Nephron progenitor cell (in vitro differentiated cells): ENCODE results near the gene MTG2.
A peak's percentile ranks its signal among the peaks of the same experiment; 100 is the strongest.

ENCODE experiments used
- DNase-seq: peaks from one replicate; pipeline ENCODE4 v3.0.0; 2021
- H3K27ac Mint-ChIP-seq: 2 replicates; pipeline ENCODE4 v1.8.0; 2021; ENCODE audit warnings: mild to moderate bottlenecking, moderate library complexity, mixed read lengths
- H3K27me3 Mint-ChIP-seq: 2 replicates; pipeline ENCODE4 v1.8.0; 2021; ENCODE audit warnings: mild to moderate bottlenecking, low read depth, mixed read lengths; ENCODE audit not compliant: poor library complexity
- H3K36me3 Mint-ChIP-seq: 2 replicates; pipeline ENCODE4 v1.8.0; 2021; ENCODE audit warnings: low read depth, mixed read lengths
- H3K4me1 Mint-ChIP-seq: 2 replicates; pipeline ENCODE4 v1.8.0; 2021; ENCODE audit warnings: mixed read lengths
- H3K4me3 Mint-ChIP-seq: 2 replicates; pipeline ENCODE4 v1.8.0; 2021; ENCODE audit warnings: mild to moderate bottlenecking, moderate library complexity, mixed read lengths
- H3K9me3 Mint-ChIP-seq: 2 replicates; pipeline ENCODE4 v1.8.0; 2021; ENCODE audit warnings: mild to moderate bottlenecking, moderate library complexity, mixed read lengths
- CTCF ChIP-seq: fragments of 200-600 bp; sonication (generic); IDR thresholded peaks from 2 replicates; pipeline ENCODE4 v1.5.0; 2021; ENCODE audit warnings: antibody characterized with exemption

The MTG2 gene

GRCh38 chr20:62148908-62149314 lies 33.9 kb upstream of the MTG2 start:
- no peak for TF ChIP-seq CTCF
- peaks cover 2% of the 10 kb centered on the region for H3K27me3 Mint-ChIP-seq
- peaks cover 38% of the 10 kb centered on the region for H3K4me1 Mint-ChIP-seq
- H3K4me3 Mint-ChIP-seq: no peak overlapping the region
- no peak for DNase-seq
- peaks cover 51% of the 10 kb centered on the region for H3K36me3 Mint-ChIP-seq
- H3K27ac Mint-ChIP-seq: no peak overlapping the region
- peaks cover 21% of the 10 kb centered on the region for H3K9me3 Mint-ChIP-seq

GRCh38 chr20:62149532-62150309 lies 33.1 kb upstream of the MTG2 start:
- DNase-seq: no peak
- Mint-ChIP-seq H3K4me3 (no peak overlapping the region), H3K36me3 (peaks cover 59% of the 10 kb centered on the region), H3K4me1 (peaks cover 34% of the 10 kb centered on the region), H3K27ac (peak overlapping the region; percentile 90), H3K9me3 (peaks cover 22% of the 10 kb centered on the region), H3K27me3 (peaks cover 6% of the 10 kb centered on the region)
- no peak for TF ChIP-seq CTCF

GRCh38 chr20:62150310-62150575 lies 32.6 kb upstream of the MTG2 start:
- Mint-ChIP-seq H3K4me1 (peaks cover 31% of the 10 kb centered on the region), H3K27ac (peak overlapping the region; percentile 36), H3K36me3 (peaks cover 64% of the 10 kb centered on the region), H3K27me3 (peaks cover 9% of the 10 kb centered on the region), H3K4me3 (no peak overlapping the region), H3K9me3 (peaks cover 22% of the 10 kb centered on the region)
- DNase-seq: no peak
- TF ChIP-seq CTCF: no peak

GRCh38 chr20:62151225-62151624 lies 31.6 kb upstream of the MTG2 start:
- no peak for TF ChIP-seq CTCF
- H3K27ac Mint-ChIP-seq: no peak overlapping the region
- peaks cover 9% of the 10 kb centered on the region for H3K27me3 Mint-ChIP-seq
- DNase-seq: no peak
- no peak overlapping the region for H3K4me3 Mint-ChIP-seq
- H3K36me3 Mint-ChIP-seq: peaks cover 61% of the 10 kb centered on the region
- H3K9me3 Mint-ChIP-seq: peaks cover 22% of the 10 kb centered on the region
- peaks cover 31% of the 10 kb centered on the region for H3K4me1 Mint-ChIP-seq

- peaks cover 9% of the 10 kb centered on the region for H3K27me3 Mint-ChIP-seq
- H3K4me3 Mint-ChIP-seq: no peak overlapping the region
- peaks cover 22% of the 10 kb centered on the region for H3K9me3 Mint-ChIP-seq
- peaks cover 60% of the 10 kb centered on the region for H3K36me3 Mint-ChIP-seq
- no peak overlapping the region for H3K27ac Mint-ChIP-seq
- peaks cover 33% of the 10 kb centered on the region for H3K4me1 Mint-ChIP-seq
- DNase-seq: no peak
- TF ChIP-seq CTCF: no peak
Measured at GRCh38 chr20:62151835-62152364, 30.9 kb upstream of the MTG2 start.
